GM12878 (cell line): ENCODE results near the gene CATSPERZ. TPM values are rescaled to one million over a fixed set of nuclear protein-coding genes. Genes with fewer than 3 reads are reported as not detected.

Experiments used
- ATAC-seq: fragments of 200-7000 bp; cut with Tn5 transposase; 3 replicates; pipeline ENCODE4 v1.9.1; 2020; ENCODE audit warnings: mild to moderate bottlenecking, moderate library complexity
- BruUV-seq: library from RNA; stranded (reverse); fragments of 400-500 nt; replicated peaks from 2 replicates; lab custom pipeline; 2021; lab: Mats Ljungman, UMichigan
- CTCF ChIA-PET: fragments of 300-600 bp; sonication (Branson Sonifier 250); formaldehyde crosslinking; extraction: SDS; loops from one replicate; lab custom pipeline; 2021; ENCODE audit warnings: inconsistent platforms; lab: Yijun Ruan, JAX
- POLR2A ChIA-PET: fragments of 350-600 bp; formaldehyde crosslinking; extraction: SDS; loops from one replicate; lab custom pipeline; 2021; ENCODE audit warnings: inconsistent platforms; lab: Charles Lee
- RAD21 ChIA-PET: fragments of 300-600 bp; sonication (Branson Sonifier 250); formaldehyde crosslinking; loops from one replicate; lab custom pipeline; 2023; ENCODE audit warnings: antibody characterized with exemption; ENCODE audit not compliant: unreplicated experiment; lab: Charles Lee
- SMC1A ChIA-PET: fragments of 300-600 bp; sonication (Branson Sonifier 250); formaldehyde crosslinking; loops from one replicate; lab custom pipeline; 2023; ENCODE audit not compliant: unreplicated experiment, uncharacterized antibody; lab: Charles Lee
- DNase-seq: peaks from one replicate; pipeline ENCODE4 v3.0.0-alpha.2; 2011; ENCODE audit warnings: low read depth, low spot score
- FAIRE-seq: peaks from 3 replicates; lab custom pipeline; 2011; peaks lifted over from hg19 to GRCh38; lab: Jason Lieb, UNC
- H2AFZ ChIP-seq: 2 replicates; pipeline ENCODE4 v1.6.0; 2011; ENCODE audit warnings: low read depth, low read length, control low read depth; ENCODE audit not compliant: control insufficient read depth
- H3K27ac ChIP-seq: 2 replicates; pipeline ENCODE4 v1.5.1; 2011; ENCODE audit warnings: control low read depth; ENCODE audit not compliant: control insufficient read depth, insufficient read depth
- H3K27me3 ChIP-seq, 2 experiments: replicated peaks in 1 of 2; 2 replicates each; pipeline versions ENCODE4 v1.6.0 to v1.6.1; 2011; ENCODE audit warnings: low read length in 1 of 2; ENCODE audit not compliant: control insufficient read depth in 2 of 2, insufficient read depth in 2 of 2
- H3K36me3 ChIP-seq, 2 experiments: 2 replicates each; pipeline ENCODE4 v1.5.1; 2011; ENCODE audit warnings: low read length in 1 of 2; ENCODE audit not compliant: control insufficient read depth in 2 of 2, insufficient read depth in 2 of 2
- H3K4me1 ChIP-seq: 2 replicates; pipeline ENCODE4 v1.6.1; 2011; ENCODE audit warnings: mild to moderate bottlenecking, low read length, moderate library complexity, mixed read lengths; ENCODE audit not compliant: control insufficient read depth, insufficient read depth
- H3K4me2 ChIP-seq: 2 replicates; pipeline ENCODE4 v1.6.0; 2011; ENCODE audit warnings: control low read depth; ENCODE audit not compliant: control insufficient read depth, insufficient read depth
- H3K4me3 ChIP-seq: fragments of 200-600 bp; sonication (generic); 2 replicates; pipeline ENCODE4 v1.5.1; 2016
- H3K79me2 ChIP-seq: 2 replicates; pipeline ENCODE4 v1.6.0; 2011; ENCODE audit warnings: low read length; ENCODE audit not compliant: control insufficient read depth, insufficient read depth
- H3K9ac ChIP-seq: 2 replicates; pipeline ENCODE4 v1.8.0; 2011; ENCODE audit warnings: low read length, control low read depth, mixed read lengths; ENCODE audit not compliant: control insufficient read depth, insufficient read depth
- H3K9me3 ChIP-seq: replicated peaks from 3 replicates; pipeline ENCODE4 v1.5.1; 2011; ENCODE audit warnings: mild to moderate bottlenecking, low read length; ENCODE audit not compliant: control insufficient read depth, insufficient read depth
- H4K20me1 ChIP-seq: 2 replicates; pipeline ENCODE4 v1.6.0; 2011; ENCODE audit not compliant: control insufficient read depth, insufficient read depth
- BRCA1 ChIP-seq: IDR thresholded peaks from 2 replicates; pipeline ENCODE4 v1.6.1; 2011; ENCODE audit warnings: low read depth, low read length, improper control_type of control experiment
- CBX5 ChIP-seq: sonication (generic); IDR thresholded peaks from 2 replicates; pipeline ENCODE4 v1.6.1; 2016; ENCODE audit warnings: low read depth, moderate library complexity, mild to moderate bottlenecking, inconsistent platforms
- CREB1 ChIP-seq: IDR thresholded peaks from 2 replicates; pipeline ENCODE4 v1.6.1; 2012; ENCODE audit warnings: low read depth, mild to moderate bottlenecking, inconsistent platforms
- HDAC2 ChIP-seq: fragments of 200-600 bp; sonication (generic); IDR thresholded peaks from 2 replicates; pipeline ENCODE4 v1.6.1; 2017
- IKZF1 ChIP-seq: fragments of 450-650 bp; conservative IDR thresholded peaks from 2 replicates; pipeline ENCODE4 v1.6.1; 2017; ENCODE audit warnings: antibody characterized with exemption, mild to moderate bottlenecking
- IKZF2 ChIP-seq, 2 experiments: fragments of 450-650 bp; IDR thresholded peaks; 2 replicates each; pipeline ENCODE4 v1.6.1; 2017; ENCODE audit warnings: mild to moderate bottlenecking in 2 of 2, moderate library complexity in 2 of 2
- JUND ChIP-seq: IDR thresholded peaks from 2 replicates; pipeline ENCODE4 v1.6.1; 2012; ENCODE audit warnings: low read depth, mild to moderate bottlenecking, low read length, improper control_type of control experiment, moderate library complexity
- KDM1A ChIP-seq: fragments of 200-600 bp; sonication (generic); IDR thresholded peaks from 2 replicates; pipeline ENCODE4 v1.6.1; 2016; ENCODE audit warnings: borderline replicate concordance
- KLF5 ChIP-seq: fragments of 450-650 bp; IDR thresholded peaks from 2 replicates; pipeline ENCODE4 v1.6.1; 2014; ENCODE audit warnings: mild to moderate bottlenecking; ENCODE audit not compliant: partially characterized antibody
- MTA3 ChIP-seq: IDR thresholded peaks from 2 replicates; pipeline ENCODE4 v1.6.1; 2012; ENCODE audit warnings: low read length, inconsistent platforms, borderline replicate concordance
- RELA ChIP-seq: fragments of 450-650 bp; IDR thresholded peaks from 2 replicates; pipeline ENCODE4 v1.8.0; 2014; ENCODE audit warnings: borderline replicate concordance; ENCODE audit not compliant: partially characterized antibody
- SIN3A ChIP-seq: IDR thresholded peaks from 2 replicates; pipeline ENCODE4 v1.6.1; 2012; ENCODE audit warnings: low read depth, low read length, improper control_type of control experiment
- SMAD5 ChIP-seq: IDR thresholded peaks from 2 replicates; pipeline ENCODE4 v1.6.1; 2016; ENCODE audit warnings: antibody characterized with exemption, low read depth
- STAT3 ChIP-seq: IDR thresholded peaks from 2 replicates; pipeline ENCODE4 v1.6.1; 2011; ENCODE audit warnings: low read depth, low read length, improper control_type of control experiment
- SUPT20H ChIP-seq: IDR thresholded peaks from 2 replicates; pipeline ENCODE4 v1.6.1; 2011; ENCODE audit warnings: low read depth, mild to moderate bottlenecking, low read length, moderate library complexity, borderline replicate concordance; ENCODE audit not compliant: control insufficient read depth
- TAF1 ChIP-seq: IDR thresholded peaks from 2 replicates; pipeline ENCODE4 v1.6.1; 2011; ENCODE audit warnings: mild to moderate bottlenecking, low read depth, low read length, borderline replicate concordance
- TCF12 ChIP-seq: IDR thresholded peaks from 2 replicates; pipeline ENCODE4 v1.6.1; 2011; ENCODE audit warnings: low read depth, mild to moderate bottlenecking, low read length
- TCF3 ChIP-seq: IDR thresholded peaks from 2 replicates; pipeline ENCODE4 v1.6.1; 2012; ENCODE audit warnings: low read depth, mild to moderate bottlenecking, low read length, borderline replicate concordance; ENCODE audit not compliant: insufficient read depth
- ZBED1 ChIP-seq: IDR thresholded peaks from 2 replicates; pipeline ENCODE4 v1.6.1; 2016; ENCODE audit warnings: borderline replicate concordance
- WGBS: methylation state at CpG from one replicate; pipeline ENCODE4 v1.1.6; 2016; ENCODE audit warnings: low lambda C conversion rate; ENCODE audit not compliant: insufficient replicate concordance, insufficient coverage; ENCODE audit errors: missing lambda C conversion rate; 5-methylcytosine and 5-hydroxymethylcytosine counted together
- in situ Hi-C: fragments of 300-500 bp; cut with MboI; formaldehyde crosslinking; loops from 9 replicates; pipeline ENCODE4 v1.14.3; 2018; ENCODE audit warnings: mixed read lengths
- intact Hi-C: fragments of 100-400 bp; cut with micrococcal nuclease; formaldehyde crosslinking; loops from one replicate; pipeline ENCODE4 v1.14.2; 2022; ENCODE audit not compliant: unreplicated experiment
- polyA plus RNA-seq, 11 experiments: library from polyadenylated mRNA; depleted of rRNA in 4 of 11; unstranded in 6 of 11; stranded (reverse) in 5 of 11; fragments of >200 nt; fragmentation: Nextera tagmentation in 4 of 11; fragmentation: Illumina TruSeq in 1 of 11; extraction: Ambion mirVana in 4 of 11; extraction: Trizol in 1 of 11; gene quantifications; 1 replicate in 1 of 11; 2 replicates in 10 of 11; pipeline versions ENCODE4 v1.2.1 to v1.2.3, GENCODE V29; 2011 to 2016; ENCODE audit warnings: inconsistent platforms in 2 of 11, missing spikeins in 2 of 11, low read depth in 1 of 11
- total RNA-seq, 4 experiments: library from RNA; depleted of rRNA in 3 of 4; stranded (reverse); fragments of >200 nt in 3 of 4; fragmentation: Illumina TruSeq in 1 of 4; extraction: Trizol in 1 of 4; gene quantifications; 2 replicates each; pipeline versions ENCODE4 v1.2.1 to v1.2.3, GENCODE V29; 2013 to 2021
- TF ChIP-seq, protein P1 (sequence below): IDR thresholded peaks from 2 replicates; pipeline ENCODE4 v1.6.1; 2012; ENCODE audit warnings: low read length, inconsistent platforms
- TF ChIP-seq, protein P2 (sequence below): fragments of 450-650 bp; conservative IDR thresholded peaks from 2 replicates; pipeline ENCODE4 v1.6.1; 2017; ENCODE audit warnings: mild to moderate bottlenecking, moderate library complexity

The CATSPERZ gene
- total and polyA plus RNA-seq, 10 of the 15 experiments (the other 5 are each of a cell fraction or from before 2014, with no cell fraction given): 0.12 to 0.31 TPM; not detected in 8

DNA sequence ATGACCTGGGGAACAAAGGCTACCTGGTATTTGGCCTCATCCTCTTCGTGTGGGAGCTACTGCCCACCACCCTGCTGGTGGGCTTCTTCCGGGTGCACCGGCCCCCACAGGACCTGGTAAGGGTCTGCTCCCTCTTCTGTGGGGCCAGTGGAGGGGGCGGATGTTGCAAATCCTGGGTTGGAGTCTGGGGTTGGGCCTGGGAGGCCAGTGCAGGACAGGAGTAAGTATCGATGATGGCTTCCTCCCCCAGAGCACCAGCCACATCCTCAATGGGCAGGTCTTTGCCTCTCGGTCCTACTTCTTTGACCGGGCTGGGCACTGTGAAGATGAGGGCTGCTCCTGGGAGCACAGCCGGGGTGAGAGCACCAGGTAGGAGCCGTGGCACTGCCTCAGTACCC lies 11.8 kb upstream of the CATSPERZ start (continued):
- TF ChIP-seq RELA (no peak), CREB1 (no peak)

DNA sequence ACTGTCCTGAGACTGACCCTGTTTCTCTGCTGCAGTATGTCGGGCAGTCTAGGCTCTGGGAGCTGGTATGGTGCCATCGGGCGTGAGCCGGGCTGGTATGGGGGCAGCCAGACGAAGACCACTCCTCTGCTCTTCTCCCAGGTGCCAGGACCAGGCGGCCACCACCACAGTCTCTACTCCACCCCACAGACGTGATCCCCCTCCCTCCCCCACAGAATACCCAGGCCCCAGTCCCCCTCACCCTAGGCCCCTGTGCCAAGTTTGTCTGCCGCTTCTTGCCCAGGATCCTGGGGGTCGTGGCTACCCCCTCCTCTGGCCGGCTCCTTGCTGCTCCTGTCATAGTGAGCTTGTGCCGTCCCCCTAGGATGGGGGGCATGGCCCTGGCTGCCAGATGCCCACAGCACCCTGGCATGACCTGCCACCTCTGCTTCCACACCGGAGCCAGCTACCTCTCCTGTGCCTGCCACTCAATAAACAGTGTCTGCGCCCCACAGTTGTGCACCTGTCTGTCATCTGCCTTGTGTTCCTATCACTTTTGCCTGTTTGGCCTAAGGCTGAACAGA lies 11.1 kb upstream of the CATSPERZ start:
- ChIA-PET SMC1A (no interaction called here), POLR2A (interaction anchor here (1.2 kb wide), 1 partner anchor 19 kb away, joined by 3 read pairs; no protein-coding TSS in a partner anchor), CTCF (interaction anchor here (1.3 to 2.3 kb wide), 3 partner anchors 12 to 85 kb away, joined by 4 to 9 read pairs (median 7); partner anchors contain the start of gene CATSPERZ), RAD21 (no interaction called here)
- no peak for TF ChIP-seq KDM1A
- no peak for TF ChIP-seq SMAD5
- no peak for TF ChIP-seq KLF5
- TF ChIP-seq BRCA1: no peak
- no peak for TF ChIP-seq TCF12
- no peak for TF ChIP-seq IKZF1
- no peak for TF ChIP-seq IKZF2 (IDR thresholded peaks at IDR 0.05)
- TF ChIP-seq, protein P1, sequence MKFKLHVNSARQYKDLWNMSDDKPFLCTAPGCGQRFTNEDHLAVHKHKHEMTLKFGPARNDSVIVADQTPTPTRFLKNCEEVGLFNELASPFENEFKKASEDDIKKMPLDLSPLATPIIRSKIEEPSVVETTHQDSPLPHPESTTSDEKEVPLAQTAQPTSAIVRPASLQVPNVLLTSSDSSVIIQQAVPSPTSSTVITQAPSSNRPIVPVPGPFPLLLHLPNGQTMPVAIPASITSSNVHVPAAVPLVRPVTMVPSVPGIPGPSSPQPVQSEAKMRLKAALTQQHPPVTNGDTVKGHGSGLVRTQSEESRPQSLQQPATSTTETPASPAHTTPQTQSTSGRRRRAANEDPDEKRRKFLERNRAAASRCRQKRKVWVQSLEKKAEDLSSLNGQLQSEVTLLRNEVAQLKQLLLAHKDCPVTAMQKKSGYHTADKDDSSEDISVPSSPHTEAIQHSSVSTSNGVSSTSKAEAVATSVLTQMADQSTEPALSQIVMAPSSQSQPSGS: no peak
- no peak for TF ChIP-seq CBX5
- TF ChIP-seq HDAC2: no peak
- TF ChIP-seq TAF1: no peak
- no peak for TF ChIP-seq TCF3
- no peak for TF ChIP-seq SIN3A
- TF ChIP-seq, protein P2, sequence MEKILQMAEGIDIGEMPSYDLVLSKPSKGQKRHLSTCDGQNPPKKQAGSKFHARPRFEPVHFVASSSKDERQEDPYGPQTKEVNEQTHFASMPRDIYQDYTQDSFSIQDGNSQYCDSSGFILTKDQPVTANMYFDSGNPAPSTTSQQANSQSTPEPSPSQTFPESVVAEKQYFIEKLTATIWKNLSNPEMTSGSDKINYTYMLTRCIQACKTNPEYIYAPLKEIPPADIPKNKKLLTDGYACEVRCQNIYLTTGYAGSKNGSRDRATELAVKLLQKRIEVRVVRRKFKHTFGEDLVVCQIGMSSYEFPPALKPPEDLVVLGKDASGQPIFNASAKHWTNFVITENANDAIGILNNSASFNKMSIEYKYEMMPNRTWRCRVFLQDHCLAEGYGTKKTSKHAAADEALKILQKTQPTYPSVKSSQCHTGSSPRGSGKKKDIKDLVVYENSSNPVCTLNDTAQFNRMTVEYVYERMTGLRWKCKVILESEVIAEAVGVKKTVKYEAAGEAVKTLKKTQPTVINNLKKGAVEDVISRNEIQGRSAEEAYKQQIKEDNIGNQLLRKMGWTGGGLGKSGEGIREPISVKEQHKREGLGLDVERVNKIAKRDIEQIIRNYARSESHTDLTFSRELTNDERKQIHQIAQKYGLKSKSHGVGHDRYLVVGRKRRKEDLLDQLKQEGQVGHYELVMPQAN: no peak
- TF ChIP-seq ZBED1: no peak
- no peak for TF ChIP-seq MTA3
- TF ChIP-seq JUND: no peak
- no peak for TF ChIP-seq STAT3
- no peak for TF ChIP-seq SUPT20H
- in situ Hi-C loops (no loop called here), intact Hi-C loops (no loop called here)
- FAIRE-seq: no peak
- H3K27me3 ChIP-seq: peaks cover 3 to 10% of the 10 kb centered on the region in 2 experiments
- H3K36me3 ChIP-seq: peaks cover 0 to 2% of the 10 kb centered on the region in 2 experiments; a peak in 2 of 4 replicates
- DNase-seq: no peak
- WGBS: 71% methylated on average over 13 of the region's 13 CpGs
- no peaks in the 10 kb centered on the region; the same call in 1 of the 2 replicates for H4K20me1 ChIP-seq
- no peak overlapping the region for H3K27ac ChIP-seq
- H3K4me1 ChIP-seq: peaks cover 7% of the 10 kb centered on the region
- no peak overlapping the region for H3K4me3 ChIP-seq
- H3K9me3 ChIP-seq: no peaks in the 10 kb centered on the region
- no peak overlapping the region for H2AFZ ChIP-seq
- no peak for ATAC-seq
- no TSS peak for BruUV-seq
- H3K9ac ChIP-seq: no peak overlapping the region
- peaks cover 9% of the 10 kb centered on the region for H3K79me2 ChIP-seq
- H3K4me2 ChIP-seq: no peak overlapping the region
